GM23248 (cell line): ENCODE results near the gene JKAMP. TPM values are rescaled to one million over a fixed set of nuclear protein-coding genes. Genes with fewer than 3 reads are reported as not detected.

ENCODE experiments used
- DNase-seq: peaks from one replicate; pipeline ENCODE4 v3.0.0-alpha.2; 2015
- H2AFZ ChIP-seq: fragments of 200-600 bp; sonication (generic); 2 replicates; pipeline ENCODE4 v1.6.1; 2016; ENCODE audit warnings: antibody characterized with exemption
- H3F3A ChIP-seq: fragments of 200-600 bp; sonication (generic); 2 replicates; pipeline ENCODE4 v1.6.1; 2016; ENCODE audit warnings: mild to moderate bottlenecking, antibody characterized with exemption, mixed run types; ENCODE audit not compliant: insufficient read depth
- H3K27ac ChIP-seq: fragments of 200-600 bp; sonication (generic); 2 replicates; pipeline ENCODE4 v1.5.1; 2016; ENCODE audit warnings: mild to moderate bottlenecking
- H3K27me3 ChIP-seq: fragments of 200-600 bp; sonication (generic); replicated peaks from 2 replicates; pipeline ENCODE4 v1.6.1; 2016; ENCODE audit warnings: mild to moderate bottlenecking; ENCODE audit not compliant: insufficient read depth
- H3K36me3 ChIP-seq: fragments of 200-600 bp; sonication (generic); 2 replicates; pipeline ENCODE4 v1.6.1; 2016; ENCODE audit warnings: low read depth, mild to moderate bottlenecking
- H3K4me1 ChIP-seq: fragments of 200-600 bp; sonication (generic); 2 replicates; pipeline ENCODE4 v1.6.1; 2016; ENCODE audit warnings: mild to moderate bottlenecking; ENCODE audit not compliant: insufficient read depth
- H3K4me2 ChIP-seq: fragments of 200-600 bp; sonication (generic); one replicate; pipeline ENCODE4 v1.6.1; 2016; ENCODE audit warnings: mild to moderate bottlenecking; ENCODE audit not compliant: unreplicated experiment
- H3K4me3 ChIP-seq: fragments of 200-600 bp; sonication (generic); 2 replicates; pipeline ENCODE4 v1.5.1; 2016; ENCODE audit warnings: mild to moderate bottlenecking
- H3K79me2 ChIP-seq: fragments of 200-600 bp; sonication (generic); 2 replicates; pipeline ENCODE4 v1.6.1; 2016; ENCODE audit warnings: mild to moderate bottlenecking; ENCODE audit not compliant: insufficient read depth
- H3K9ac ChIP-seq: fragments of 200-600 bp; sonication (generic); 2 replicates; pipeline ENCODE4 v1.6.1; 2016; ENCODE audit warnings: mild to moderate bottlenecking
- H3K9me2 ChIP-seq: fragments of 200-600 bp; sonication (generic); 2 replicates; pipeline ENCODE4 v1.6.1; 2016; ENCODE audit warnings: mixed run types, mild to moderate bottlenecking, moderate library complexity; ENCODE audit not compliant: insufficient read depth
- H3K9me3 ChIP-seq: fragments of 200-600 bp; sonication (generic); one replicate; pipeline ENCODE4 v1.6.1; 2017; ENCODE audit warnings: low read depth
- H4K20me1 ChIP-seq: fragments of 200-600 bp; sonication (generic); 2 replicates; pipeline ENCODE4 v1.6.0; 2016; ENCODE audit not compliant: insufficient read depth
- EZH2 ChIP-seq: fragments of 200-600 bp; sonication (generic); IDR thresholded peaks from 2 replicates; pipeline ENCODE4 v1.6.1; 2018; ENCODE audit warnings: antibody characterized with exemption, mild to moderate bottlenecking; ENCODE audit not compliant: insufficient read depth, poor library complexity, severe bottlenecking
- EZH2phosphoT487 ChIP-seq: fragments of 200-600 bp; sonication (generic); IDR thresholded peaks from 2 replicates; pipeline ENCODE4 v1.6.1; 2018; ENCODE audit warnings: antibody characterized with exemption, moderate library complexity, mild to moderate bottlenecking, low read depth; ENCODE audit not compliant: insufficient read depth
- WGBS, 2 experiments: methylation state at CpG; one replicate each; pipeline ENCODE4 v1.1.6; 2015 to 2017; ENCODE audit warnings: low lambda C conversion rate in 2 of 2, low coverage in 1 of 2; ENCODE audit errors: missing lambda C conversion rate in 2 of 2; 5-methylcytosine and 5-hydroxymethylcytosine counted together
- in situ Hi-C: fragments of 300-500 bp; cut with MboI; formaldehyde crosslinking; loops from 2 replicates; pipeline ENCODE4 v1.15.0; 2020
- polyA plus RNA-seq: library from polyadenylated mRNA; unstranded; fragments of >200 nt; fragmentation: Nextera tagmentation; extraction: Ambion mirVana; gene quantifications from 2 replicates; pipeline ENCODE4 v1.2.1, GENCODE V29; 2016
- total RNA-seq: library from RNA; depleted of rRNA; stranded (reverse); fragments of >200 nt; shearing (Covaris generic); gene quantifications from 2 replicates; pipeline ENCODE4 v1.2.3, GENCODE V29; 2014

The JKAMP gene
- total and polyA plus RNA-seq, 2 experiments from 2014 or later: 93.4 to 120 TPM

- Histone ChIP-seq H3K4me3 (no peak overlapping the region), H4K20me1 (no peaks in the 10 kb centered on the region), H2AFZ (no peak overlapping the region), H3K9me2 (no peaks in the 10 kb centered on the region), H3F3A (no peaks in the 10 kb centered on the region), H3K27me3 (no peaks in the 10 kb centered on the region), H3K9ac (no peak overlapping the region), H3K79me2 (peaks cover 70% of the 10 kb centered on the region), H3K27ac (no peak overlapping the region), H3K4me2 (no peak overlapping the region), H3K36me3 (peaks cover 39% of the 10 kb centered on the region), H3K4me1 (peaks cover 6% of the 10 kb centered on the region; the same call in 1 of the 2 replicates), H3K9me3 (no peaks in the 10 kb centered on the region)
- no peak for TF ChIP-seq EZH2
- TF ChIP-seq EZH2phosphoT487: no peak
- in situ Hi-C loops: no loop called here
- WGBS, 2 experiments: 98% methylated on average over 3 of the region's 3 CpGs
- no peak for DNase-seq
Measured at GRCh38 chr14:59490756-59491155, 6.4 kb downstream of the JKAMP start.

DNA sequence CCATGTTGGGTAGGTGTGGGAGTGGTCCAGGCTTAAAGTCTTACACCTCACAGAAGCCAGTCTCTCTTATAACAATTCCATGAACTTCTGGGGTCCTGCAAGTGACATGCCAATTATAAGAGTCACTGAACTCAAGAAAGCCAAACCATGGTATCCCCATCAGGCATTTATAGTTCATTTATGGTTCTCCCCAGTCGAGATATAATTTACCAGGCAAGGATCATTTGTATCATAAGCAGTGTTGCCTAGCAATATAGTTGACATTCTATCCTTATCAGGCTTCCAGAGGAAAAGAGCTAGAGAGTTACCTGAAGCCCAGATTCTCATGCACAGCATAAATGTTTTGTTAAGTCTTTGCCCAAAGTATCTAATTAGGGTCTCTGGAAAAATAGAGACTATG lies 8.1 kb downstream of the JKAMP start:
- Histone ChIP-seq H3K4me1 (no peaks in the 10 kb centered on the region), H3K9me3 (no peaks in the 10 kb centered on the region), H2AFZ (no peak overlapping the region), H3K9me2 (no peaks in the 10 kb centered on the region), H3K36me3 (peaks cover 41% of the 10 kb centered on the region), H4K20me1 (no peaks in the 10 kb centered on the region), H3K4me2 (no peak overlapping the region), H3K4me3 (no peak overlapping the region), H3K27ac (no peak overlapping the region), H3F3A (no peaks in the 10 kb centered on the region), H3K79me2 (peaks cover 58% of the 10 kb centered on the region), H3K9ac (no peak overlapping the region), H3K27me3 (no peaks in the 10 kb centered on the region)
- in situ Hi-C loops: no loop called here
- DNase-seq: no peak
- TF ChIP-seq EZH2phosphoT487 (no peak), EZH2 (no peak)
- WGBS, 2 experiments: 93 to 95% methylated on average over 1 of the region's 1 CpG

DNA sequence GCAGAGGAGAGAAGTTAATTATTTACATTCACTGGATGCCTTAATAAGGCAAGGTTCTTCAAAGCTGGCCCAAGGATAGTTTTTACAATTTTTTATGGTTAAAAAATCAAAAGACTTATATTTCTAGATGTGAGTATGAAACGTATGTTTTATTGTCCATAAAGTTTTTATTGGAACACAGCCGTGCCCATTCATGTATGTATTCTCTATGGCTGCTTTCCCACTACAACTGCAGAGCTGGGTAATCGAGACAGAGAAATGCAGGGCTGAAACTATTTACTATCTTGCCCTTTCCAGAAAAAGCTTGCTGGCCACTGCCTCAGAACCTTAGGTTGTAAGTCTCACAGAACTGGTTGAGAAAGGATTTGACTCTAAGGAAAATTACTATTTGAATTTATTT lies 16.4 kb downstream of the JKAMP start:
- Histone ChIP-seq H3K4me1 (no peaks in the 10 kb centered on the region), H3K4me3 (no peak overlapping the region), H3K9me2 (no peaks in the 10 kb centered on the region), H3K36me3 (peaks cover 52% of the 10 kb centered on the region), H2AFZ (no peak overlapping the region), H3F3A (0 out of 2 replicates have a peak, but pooled peaks cover 4% of the 10 kb centered on the region), H3K4me2 (no peak overlapping the region), H3K27me3 (no peaks in the 10 kb centered on the region), H3K9ac (no peak overlapping the region), H3K27ac (no peak overlapping the region), H4K20me1 (no peaks in the 10 kb centered on the region), H3K79me2 (0 out of 2 replicates have a peak, but pooled peaks cover 23% of the 10 kb centered on the region), H3K9me3 (no peaks in the 10 kb centered on the region)
- TF ChIP-seq EZH2phosphoT487 (no peak), EZH2 (no peak)
- in situ Hi-C loops: no loop called here
- WGBS, 2 experiments: 85 to 86% methylated on average over 3 of the region's 3 CpGs
- DNase-seq: no peak

- H3K4me2 ChIP-seq: no peak overlapping the region
- H3K9ac ChIP-seq: no peak overlapping the region
- no peak overlapping the region for H2AFZ ChIP-seq
- H3K9me2 ChIP-seq: no peaks in the 10 kb centered on the region
- H3K36me3 ChIP-seq: peaks cover 48% of the 10 kb centered on the region
- no peaks in the 10 kb centered on the region for H3K27me3 ChIP-seq
- H3K79me2 ChIP-seq: 0 out of 2 replicates have a peak, but pooled peaks cover 16% of the 10 kb centered on the region
- no peaks in the 10 kb centered on the region for H4K20me1 ChIP-seq
- H3K27ac ChIP-seq: no peak overlapping the region
- in situ Hi-C loops: no loop called here
- no peak overlapping the region for H3K4me3 ChIP-seq
- 0 out of 2 replicates have a peak, but pooled peaks cover 6% of the 10 kb centered on the region for H3F3A ChIP-seq
- no peaks in the 10 kb centered on the region for H3K4me1 ChIP-seq
- TF ChIP-seq EZH2 (no peak), EZH2phosphoT487 (no peak)
- 82 to 92% methylated on average over 4 of the region's 4 CpGs for WGBS, 2 experiments
- no peak for DNase-seq
- H3K9me3 ChIP-seq: no peaks in the 10 kb centered on the region
Measured at GRCh38 chr14:59503256-59503655, 18.9 kb downstream of the JKAMP start.
